PC-9 (cell line): ENCODE results near the gene TMEM94. TPM values are rescaled to one million over a fixed set of nuclear protein-coding genes. Genes with fewer than 3 reads are reported as not detected.
A peak's percentile ranks its signal among the peaks of the same experiment; 100 is the strongest.

ENCODE experiments used
- BruUV-seq: library from RNA; stranded (reverse); fragments of 400-500 nt; replicated peaks from 2 replicates; lab custom pipeline; 2021; lab: Mats Ljungman, UMichigan
- CTCF ChIA-PET: fragments of 300-600 bp; sonication (Branson Sonifier 250); formaldehyde crosslinking; loops from one replicate; lab custom pipeline; 2022; ENCODE audit warnings: antibody characterized with exemption; lab: Charles Lee
- POLR2A ChIA-PET: fragments of 300-600 bp; sonication (Branson Sonifier 250); formaldehyde crosslinking; loops from one replicate; lab custom pipeline; 2022; ENCODE audit warnings: antibody characterized with exemption; ENCODE audit not compliant: unreplicated experiment; lab: Charles Lee
- DNase-seq, 2 experiments: peaks; one replicate each; pipeline versions ENCODE4 v3.0.0 to v3.0.0-alpha.2; 2015 to 2022; ENCODE audit warnings: mixed read lengths in 1 of 2
- H2AFZ ChIP-seq: fragments of 200-600 bp; sonication (generic); 2 replicates; pipeline ENCODE4 v1.8.1; 2017; ENCODE audit warnings: antibody characterized with exemption
- H3F3A ChIP-seq: fragments of 200-600 bp; sonication (generic); 2 replicates; pipeline ENCODE4 v1.8.1; 2017; ENCODE audit warnings: antibody characterized with exemption, mild to moderate bottlenecking, low read depth; ENCODE audit not compliant: insufficient read depth
- H3K27ac ChIP-seq: fragments of 200-600 bp; sonication (generic); 2 replicates; pipeline ENCODE4 v1.6.1; 2016; ENCODE audit warnings: mixed run types
- H3K27me3 ChIP-seq: fragments of 200-600 bp; sonication (generic); 2 replicates; pipeline ENCODE4 v1.6.1; 2016; ENCODE audit warnings: low read depth, mixed run types; ENCODE audit not compliant: insufficient read depth
- H3K36me3 ChIP-seq: fragments of 200-600 bp; sonication (generic); 2 replicates; pipeline ENCODE4 v1.6.1; 2016; ENCODE audit warnings: low read depth, mixed run types
- H3K4me1 ChIP-seq: fragments of 200-600 bp; sonication (generic); replicated peaks from 2 replicates; pipeline ENCODE4 v1.6.1; 2016; ENCODE audit warnings: mixed run types; ENCODE audit not compliant: insufficient read depth
- H3K4me2 ChIP-seq: fragments of 200-600 bp; sonication (generic); 2 replicates; pipeline ENCODE4 v1.6.1; 2017; ENCODE audit warnings: mixed run types
- H3K4me3 ChIP-seq: fragments of 200-600 bp; sonication (generic); 2 replicates; pipeline ENCODE4 v1.6.1; 2016; ENCODE audit warnings: mixed run types
- H3K79me2 ChIP-seq: fragments of 200-600 bp; sonication (generic); 2 replicates; pipeline ENCODE4 v1.6.1; 2017; ENCODE audit warnings: low read depth, mixed run types
- H3K9me2 ChIP-seq: fragments of 200-600 bp; sonication (generic); 2 replicates; pipeline ENCODE4 v1.8.1; 2017; ENCODE audit warnings: mild to moderate bottlenecking; ENCODE audit not compliant: insufficient read depth
- H3K9me3 ChIP-seq: fragments of 200-600 bp; sonication (generic); 2 replicates; pipeline ENCODE4 v1.8.1; 2016; ENCODE audit warnings: low read depth; ENCODE audit not compliant: insufficient read depth
- H4K20me1 ChIP-seq: fragments of 200-600 bp; sonication (generic); 2 replicates; pipeline ENCODE4 v1.8.1; 2017; ENCODE audit not compliant: insufficient read depth
- CTCF ChIP-seq: fragments of 200-600 bp; sonication (generic); conservative IDR thresholded peaks from 2 replicates; pipeline ENCODE4 v1.6.1; 2017; ENCODE audit warnings: mixed run types, antibody characterized with exemption, mild to moderate bottlenecking, moderate library complexity
- EZH2 ChIP-seq: fragments of 200-600 bp; sonication (generic); IDR thresholded peaks from 2 replicates; pipeline ENCODE4 v1.8.0; 2017; ENCODE audit warnings: antibody characterized with exemption, low read depth
- intact Hi-C: fragments of 100-400 bp; cut with micrococcal nuclease; formaldehyde crosslinking; loops from one replicate; pipeline ENCODE4 v1.10.0; 2022; ENCODE audit not compliant: unreplicated experiment
- total RNA-seq: library from RNA; stranded (reverse); gene quantifications from 2 replicates; pipeline ENCODE4 v1.2.3, GENCODE V29; 2021

TMEM94 gene
- total RNA-seq, 1 experiment from 2014 or later = 78.9 TPM

- no peaks in the 10 kb centered on the region for H3K9me3 ChIP-seq
- CTCF ChIA-PET = interaction anchor here (0.5 to 1.8 kb wide), 6 partner anchors 12 to 102 kb away, joined by 3 to 8 read pairs (median 4); partner anchors contain the start of genes TMEM94 and TSEN54
- no TSS peak for BruUV-seq
- no peak overlapping the region for H3K4me2 ChIP-seq
- no peaks in the 10 kb centered on the region for H3K9me2 ChIP-seq
- no peak overlapping the region for H3K4me3 ChIP-seq
- no peak overlapping the region for H3K27ac ChIP-seq
- no peak overlapping the region for H2AFZ ChIP-seq
- POLR2A ChIA-PET = interaction anchor here (0.5 kb wide), 1 partner anchor 41 kb away, joined by 3 read pairs; no protein-coding TSS in a partner anchor
- H3K27me3 ChIP-seq = no peaks in the 10 kb centered on the region
- H4K20me1 ChIP-seq = no peaks in the 10 kb centered on the region
- H3K79me2 ChIP-seq = no peaks in the 10 kb centered on the region
- no peaks in the 10 kb centered on the region for H3K36me3 ChIP-seq
- H3K4me1 ChIP-seq = peaks cover 17% of the 10 kb centered on the region
- peak in 1 of 2 experiments; percentile 47 for DNase-seq
- TF ChIP-seq CTCF (no peak), EZH2 (no peak)
- intact Hi-C loops = loop anchor here (5.0 kb wide), 1 partner anchor 68 kb away; no protein-coding TSS in a partner anchor
- peaks cover 10% of the 10 kb centered on the region; the same call in 1 of the 2 replicates for H3F3A ChIP-seq
These were observed 27.6 kb upstream of the TMEM94 start for GRCh38 chr17:75428543-75429469.

- H3K4me2 ChIP-seq = peak overlapping the region; percentile 9
These were observed 26.1 kb upstream of the TMEM94 start for GRCh38 chr17:75430159-75430974.

More at GRCh38 chr17:75430159-75430974, 26.1 kb upstream of the TMEM94 start:
- Histone ChIP-seq H3K4me3 (no peak overlapping the region), H3K36me3 (no peaks in the 10 kb centered on the region), H2AFZ (no peak overlapping the region; the same call in 1 of the 2 replicates), H3K79me2 (no peaks in the 10 kb centered on the region), H3K27me3 (no peaks in the 10 kb centered on the region), H3K27ac (no peak overlapping the region), H3K9me3 (no peaks in the 10 kb centered on the region), H3K4me1 (peaks cover 17% of the 10 kb centered on the region), H3K9me2 (0 out of 2 replicates have a peak, but pooled peaks cover 2% of the 10 kb centered on the region), H3F3A (peaks cover 12% of the 10 kb centered on the region), H4K20me1 (no peaks in the 10 kb centered on the region)
- CTCF ChIA-PET = interaction anchor here (0.5 to 0.6 kb wide), 3 partner anchors 85 to 569 kb away, joined by 3 to 12 read pairs (median 3); no protein-coding TSS in a partner anchor
- no TSS peak for BruUV-seq
- no peak for TF ChIP-seq EZH2
- no peak for TF ChIP-seq CTCF
- intact Hi-C loops = no loop called here
- peak in 1 of 2 experiments; percentile 75 for DNase-seq
- POLR2A ChIA-PET = interaction anchor here (0.5 to 0.7 kb wide), 6 partner anchors 26 to 169 kb away, joined by 3 to 6 read pairs (median 4); partner anchors contain the start of gene TMEM94
